Activated CD8-positive, alpha-beta T cell treated with anti-CD3 and anti-CD28 coated beads for 36 hours (primary cell): ENCODE measurements around the gene ZNF516. TPM values are rescaled to one million over a fixed set of nuclear protein-coding genes. Genes with fewer than 3 reads are reported as not detected.

Experiments
- ATAC-seq: fragments of 200-7000 bp; cut with Tn5 transposase; one replicate; pipeline ENCODE4 v1.10.0; 2021; ENCODE audit warnings: mild to moderate bottlenecking, moderate library complexity
- CTCF ChIA-PET: fragments of 350-600 bp; sonication (Branson Sonifier 250); formaldehyde crosslinking; loops from one replicate; lab custom pipeline; 2021; ENCODE audit warnings: antibody characterized with exemption; lab: Charles Lee
- POLR2A ChIA-PET: fragments of 350-600 bp; sonication (Branson Sonifier 250); formaldehyde crosslinking; loops from one replicate; lab custom pipeline; 2021; ENCODE audit warnings: antibody characterized with exemption; lab: Charles Lee
- DNase-seq: peaks from one replicate; pipeline ENCODE4 v3.0.0-alpha.2; 2020
- H3K27ac Mint-ChIP-seq: one replicate; pipeline ENCODE4 v1.8.0; 2021; ENCODE audit warnings: mild to moderate bottlenecking, mixed read lengths
- H3K27me3 Mint-ChIP-seq: one replicate; pipeline ENCODE4 v1.8.0; 2021; ENCODE audit warnings: mixed read lengths
- H3K36me3 Mint-ChIP-seq: one replicate; pipeline ENCODE4 v1.8.0; 2021; ENCODE audit warnings: low read depth, mixed read lengths
- H3K4me1 Mint-ChIP-seq: one replicate; pipeline ENCODE4 v1.8.0; 2021; ENCODE audit warnings: low read depth, mixed read lengths
- H3K4me3 Mint-ChIP-seq: one replicate; pipeline ENCODE4 v1.8.0; 2021; ENCODE audit warnings: mild to moderate bottlenecking, moderate library complexity, mixed read lengths
- H3K9me3 Mint-ChIP-seq: one replicate; pipeline ENCODE4 v1.8.0; 2021; ENCODE audit warnings: mixed read lengths
- CTCF ChIP-seq: fragments of 200-600 bp; IDR thresholded peaks from one replicate; pipeline ENCODE4 v1.8.0; 2022; ENCODE audit warnings: antibody characterized with exemption, mild to moderate bottlenecking
- intact Hi-C: fragments of 100-400 bp; cut with micrococcal nuclease; formaldehyde crosslinking; loops from one replicate; pipeline ENCODE4 v1.10.0; 2022
- total RNA-seq, 2 experiments: library from RNA; stranded (reverse); gene quantifications; one replicate each; pipeline ENCODE4 v1.2.3, GENCODE V29; 2021

Gene ZNF516
- total RNA-seq, 2 experiments from 2014 or later = 7.0 to 10.5 TPM

- intact Hi-C loops = no loop called here
- no peak for TF ChIP-seq CTCF
- POLR2A ChIA-PET = no interaction called here
- H3K4me1 Mint-ChIP-seq = no peaks in the 10 kb centered on the region
- ATAC-seq = no peak
- H3K36me3 Mint-ChIP-seq = peaks cover 3% of the 10 kb centered on the region
- H3K27ac Mint-ChIP-seq = no peak overlapping the region
- no peaks in the 10 kb centered on the region for H3K9me3 Mint-ChIP-seq
- CTCF ChIA-PET = no interaction called here
- peaks cover 4% of the 10 kb centered on the region for H3K27me3 Mint-ChIP-seq
- no peak for DNase-seq
- H3K4me3 Mint-ChIP-seq = no peak overlapping the region
Measured at GRCh38 chr18:76483780-76484179, 11.3 kb downstream of the ZNF516 start.

DNA sequence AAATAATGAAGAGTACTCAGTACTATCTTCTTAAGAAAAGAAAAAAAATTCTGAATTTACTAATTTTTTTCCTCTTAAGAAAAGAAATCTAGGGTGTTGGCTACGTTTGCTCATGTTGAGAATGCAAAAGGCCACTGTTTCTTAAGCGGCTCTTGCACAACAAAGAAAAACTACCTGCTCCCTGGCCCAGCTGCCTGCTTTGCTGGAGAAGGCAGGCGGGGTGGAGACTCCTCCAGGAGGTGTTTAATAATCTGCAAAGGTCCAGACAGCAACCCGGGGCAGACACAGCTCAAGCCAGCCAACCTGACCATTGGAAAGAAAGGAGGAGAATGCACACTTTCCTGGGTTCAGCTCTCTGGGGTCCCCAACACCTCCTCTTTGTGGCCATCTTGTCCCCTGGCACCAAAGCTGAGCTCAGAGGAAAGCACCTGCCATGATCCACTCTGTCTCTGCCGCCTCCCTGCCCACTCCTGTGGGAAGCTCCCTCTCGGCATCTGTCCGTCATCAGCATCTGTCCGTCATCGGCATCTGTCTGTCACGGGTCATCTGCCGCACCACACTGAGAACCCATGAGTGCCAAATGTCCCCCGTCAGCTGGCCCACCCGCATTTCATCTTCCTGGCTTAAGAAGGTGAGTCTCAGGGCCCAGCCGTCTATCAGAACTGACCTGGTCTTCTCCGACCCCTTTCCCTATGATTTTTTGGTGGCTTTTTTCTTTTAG is 11.9 kb downstream of the ZNF516 start:
- TF ChIP-seq CTCF = no peak
- peaks cover 3% of the 10 kb centered on the region for H3K36me3 Mint-ChIP-seq
- peaks cover 4% of the 10 kb centered on the region for H3K27me3 Mint-ChIP-seq
- no peak for DNase-seq
- intact Hi-C loops = no loop called here
- CTCF ChIA-PET = no interaction called here
- H3K4me1 Mint-ChIP-seq = no peaks in the 10 kb centered on the region
- H3K4me3 Mint-ChIP-seq = no peak overlapping the region
- ATAC-seq = no peak
- POLR2A ChIA-PET = interaction anchor here (1.0 kb wide), 1 partner anchor 9 kb away, joined by 3 read pairs; no protein-coding TSS in a partner anchor
- no peak overlapping the region for H3K27ac Mint-ChIP-seq
- H3K9me3 Mint-ChIP-seq = no peaks in the 10 kb centered on the region

DNA sequence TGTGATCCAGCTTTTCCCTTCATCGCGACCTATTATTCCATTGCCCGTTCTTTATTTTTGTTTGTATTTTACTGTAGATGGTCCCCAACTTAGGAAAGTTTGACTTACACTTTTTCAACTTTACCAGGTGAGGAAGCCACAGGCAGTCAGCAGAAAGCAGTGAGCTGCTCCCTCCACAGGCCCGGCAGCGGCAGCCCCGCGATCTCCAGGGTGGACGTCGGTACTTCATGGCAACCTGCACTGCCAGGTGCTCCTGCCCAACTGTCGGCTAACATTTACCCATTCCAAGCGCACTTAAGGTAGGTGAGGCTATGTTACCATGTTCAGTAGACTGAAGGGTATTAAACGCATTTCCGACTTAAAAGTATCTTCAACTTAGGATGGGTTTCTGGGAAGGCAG is 12.8 kb downstream of the ZNF516 start:
- ChIA-PET CTCF (interaction anchor here (1.1 to 1.8 kb wide), 3 partner anchors 9 to 84 kb away, joined by 3 to 4 read pairs (median 4); no protein-coding TSS in a partner anchor), POLR2A (no interaction called here)
- peaks cover 4% of the 10 kb centered on the region for H3K27me3 Mint-ChIP-seq
- H3K9me3 Mint-ChIP-seq = no peaks in the 10 kb centered on the region
- H3K36me3 Mint-ChIP-seq = peaks cover 3% of the 10 kb centered on the region
- DNase-seq (no peak), ATAC-seq (no peak)
- H3K4me3 Mint-ChIP-seq = no peak overlapping the region
- peaks cover 7% of the 10 kb centered on the region for H3K4me1 Mint-ChIP-seq
- no peak for TF ChIP-seq CTCF
- H3K27ac Mint-ChIP-seq = no peak overlapping the region
- intact Hi-C loops = no loop called here

GRCh38 chr18:76480913-76481312 is 14.1 kb downstream of the ZNF516 start:
- intact Hi-C loops = no loop called here
- TF ChIP-seq CTCF = no peak
- no peak for DNase-seq
- POLR2A ChIA-PET = interaction anchor here (1.1 kb wide), 2 partner anchors 9 to 13 kb away, joined by 3 read pairs; no protein-coding TSS in a partner anchor
- CTCF ChIA-PET = interaction anchor here (1.1 to 1.8 kb wide), 3 partner anchors 9 to 83 kb away, joined by 4 to 5 read pairs (median 4); no protein-coding TSS in a partner anchor
- ATAC-seq = no peak
- H3K27ac Mint-ChIP-seq = no peak overlapping the region
- peaks cover 3% of the 10 kb centered on the region for H3K27me3 Mint-ChIP-seq
- H3K4me1 Mint-ChIP-seq = peaks cover 20% of the 10 kb centered on the region
- H3K36me3 Mint-ChIP-seq = peaks cover 3% of the 10 kb centered on the region
- no peaks in the 10 kb centered on the region for H3K9me3 Mint-ChIP-seq
- no peak overlapping the region for H3K4me3 Mint-ChIP-seq
